ENCODE data around the gene PTPDC1. TPM values are rescaled to one million over a fixed set of nuclear protein-coding genes. Genes with fewer than 3 reads are reported as not detected.

PTPDC1 gene
- total and polyA plus RNA-seq, 4 donors, result 0.45 to 5.1 (median 1.1) TPM

DNA sequence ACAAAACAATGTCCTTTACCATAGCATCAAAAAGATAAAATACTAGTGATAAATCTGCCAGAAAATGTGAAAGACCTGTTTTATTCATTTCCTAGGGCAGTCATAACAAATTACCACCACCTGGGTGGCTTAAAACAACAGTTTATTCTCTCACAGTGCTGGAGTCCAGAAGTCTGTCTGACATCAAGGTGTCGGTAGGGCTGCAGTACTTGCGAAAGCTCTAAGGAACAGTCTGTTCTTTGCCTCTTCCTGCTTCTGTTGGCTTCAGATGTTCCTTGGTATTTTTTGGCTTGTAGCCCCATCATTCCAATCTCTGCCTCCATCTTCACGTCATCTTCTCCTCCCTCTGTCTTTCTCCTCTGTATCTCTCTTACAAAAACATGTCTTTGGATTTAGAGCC, 51.0 kb downstream of the PTPDC1 start:
- H3K9ac ChIP-seq (ENCODE audit: low read depth in 1 of 2, low read length in 2 of 2), result no peak overlapping the region
- no peak for DNase-seq (ENCODE audit: low spot score)
- no peaks in the 10 kb centered on the region for H3K36me3 ChIP-seq (ENCODE audit: control insufficient read depth in 4 of 4, insufficient read depth in 3 of 4, low read depth in 1 of 4, low read length in 3 of 4)
- no peaks in the 10 kb centered on the region for H3K27me3 ChIP-seq (ENCODE audit: control insufficient read depth in 4 of 4, insufficient read depth in 4 of 4, low read length in 3 of 4)
- H3K4me3 ChIP-seq (ENCODE audit: low read depth in 1 of 3, low read length in 3 of 3), result no peak overlapping the region
- H3K4me1 ChIP-seq (ENCODE audit: control insufficient read depth in 4 of 4, insufficient read depth in 4 of 4, low read length in 3 of 4), result no peaks in the 10 kb centered on the region
- WGBS, result 65% methylated on average over 3 of the region's 3 CpGs
- peaks cover 0 to 3% (median 0%) of the 10 kb centered on the region in 4 donors for H3K9me3 ChIP-seq (ENCODE audit: control insufficient read depth in 4 of 4, low read length in 3 of 4)
- no peak overlapping the region for H3K27ac ChIP-seq (ENCODE audit: low read depth in 1 of 2, low read length in 2 of 2)
- peak; percentile 26 for TF ChIP-seq SP1 (IDR thresholded peaks at IDR 0.05)
- TF ChIP-seq, protein P1, sequence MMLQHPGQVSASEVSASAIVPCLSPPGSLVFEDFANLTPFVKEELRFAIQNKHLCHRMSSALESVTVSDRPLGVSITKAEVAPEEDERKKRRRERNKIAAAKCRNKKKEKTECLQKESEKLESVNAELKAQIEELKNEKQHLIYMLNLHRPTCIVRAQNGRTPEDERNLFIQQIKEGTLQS (IDR thresholded peaks at IDR 0.05), result no peak

DNA sequence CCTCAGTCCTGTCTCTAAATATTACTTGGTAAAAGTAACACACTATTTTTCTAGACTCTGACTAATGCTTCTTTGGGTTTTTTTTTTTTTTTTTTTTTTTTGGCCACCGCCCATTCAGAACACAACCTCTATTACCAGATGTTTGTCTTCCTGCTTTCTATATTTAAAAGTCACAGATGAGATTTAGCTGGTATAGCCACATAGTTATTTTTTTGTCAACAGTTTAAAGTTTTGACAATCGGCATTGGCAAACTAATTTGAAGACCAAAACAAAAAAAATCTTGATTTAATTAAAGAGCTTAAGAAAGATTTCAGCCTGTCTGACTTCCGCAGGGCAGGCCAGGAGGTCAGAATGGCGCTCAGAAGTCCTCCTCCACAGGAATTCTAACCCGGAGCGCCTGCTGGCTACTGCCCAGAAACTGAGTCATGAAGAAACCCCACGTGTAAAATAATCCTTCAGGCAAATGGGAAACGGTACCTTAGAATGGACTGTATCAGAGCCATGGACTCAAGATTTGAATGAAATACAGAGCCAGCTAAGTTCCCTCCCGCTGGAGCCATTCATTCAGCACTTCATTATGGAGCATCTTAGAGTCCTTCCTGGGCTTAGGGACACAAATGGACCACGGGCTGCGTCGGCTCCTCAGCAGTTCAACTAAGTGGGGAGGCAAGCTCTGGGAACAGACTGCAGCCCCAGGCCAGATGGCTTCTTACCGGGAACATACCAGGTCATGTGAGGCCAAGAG, 55.6 kb downstream of the PTPDC1 start:
- Histone ChIP-seq H3K9me3 (ENCODE audit: control insufficient read depth in 4 of 4, low read length in 3 of 4) (no peaks in the 10 kb centered on the region), H3K4me1 (ENCODE audit: control insufficient read depth in 4 of 4, insufficient read depth in 4 of 4, low read length in 3 of 4) (no peaks in the 10 kb centered on the region), H3K27me3 (ENCODE audit: control insufficient read depth in 4 of 4, insufficient read depth in 4 of 4, low read length in 3 of 4) (no peaks in the 10 kb centered on the region), H3K27ac (ENCODE audit: low read depth in 1 of 2, low read length in 2 of 2) (peak overlapping the region; percentile 48 to 49), H3K9ac (ENCODE audit: low read depth in 1 of 2, low read length in 2 of 2) (no peak overlapping the region), H3K4me3 (ENCODE audit: low read depth in 1 of 3, low read length in 3 of 3) (no peak overlapping the region), H3K36me3 (ENCODE audit: control insufficient read depth in 4 of 4, insufficient read depth in 3 of 4, low read depth in 1 of 4, low read length in 3 of 4) (no peaks in the 10 kb centered on the region)
- TF ChIP-seq, protein P2, sequence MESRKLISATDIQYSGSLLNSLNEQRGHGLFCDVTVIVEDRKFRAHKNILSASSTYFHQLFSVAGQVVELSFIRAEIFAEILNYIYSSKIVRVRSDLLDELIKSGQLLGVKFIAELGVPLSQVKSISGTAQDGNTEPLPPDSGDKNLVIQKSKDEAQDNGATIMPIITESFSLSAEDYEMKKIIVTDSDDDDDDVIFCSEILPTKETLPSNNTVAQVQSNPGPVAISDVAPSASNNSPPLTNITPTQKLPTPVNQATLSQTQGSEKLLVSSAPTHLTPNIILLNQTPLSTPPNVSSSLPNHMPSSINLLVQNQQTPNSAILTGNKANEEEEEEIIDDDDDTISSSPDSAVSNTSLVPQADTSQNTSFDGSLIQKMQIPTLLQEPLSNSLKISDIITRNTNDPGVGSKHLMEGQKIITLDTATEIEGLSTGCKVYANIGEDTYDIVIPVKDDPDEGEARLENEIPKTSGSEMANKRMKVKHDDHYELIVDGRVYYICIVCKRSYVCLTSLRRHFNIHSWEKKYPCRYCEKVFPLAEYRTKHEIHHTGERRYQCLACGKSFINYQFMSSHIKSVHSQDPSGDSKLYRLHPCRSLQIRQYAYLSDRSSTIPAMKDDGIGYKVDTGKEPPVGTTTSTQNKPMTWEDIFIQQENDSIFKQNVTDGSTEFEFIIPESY (IDR thresholded peaks at IDR 0.05), result no peak
- TF ChIP-seq JUND (IDR thresholded peaks at IDR 0.05) (peak in 1 of 2 donors; percentile 31), NR2F2 (IDR thresholded peaks at IDR 0.05) (peak; percentile 90)
- WGBS, result 74% methylated on average over 13 of the region's 13 CpGs
- no peak for DNase-seq (ENCODE audit: low spot score)

DNA sequence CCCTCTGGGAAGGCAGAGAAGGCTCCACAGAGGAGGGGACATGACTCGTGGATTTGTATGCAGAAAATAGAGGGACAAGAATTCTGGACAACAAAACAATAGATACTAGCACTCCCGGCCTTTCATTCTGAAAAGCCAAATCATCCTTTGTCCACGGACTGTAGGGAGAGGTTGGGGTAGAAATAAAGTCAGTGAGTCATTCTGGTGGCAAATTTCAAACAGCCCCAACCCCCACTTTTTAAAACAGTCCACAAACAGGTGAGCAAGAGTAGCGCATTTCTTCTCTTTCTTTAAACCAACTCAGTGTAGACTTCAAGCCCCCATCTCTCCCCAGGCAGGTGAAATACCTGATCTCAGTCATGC, 56.1 kb downstream of the PTPDC1 start:
- Histone ChIP-seq H3K4me1 (ENCODE audit: control insufficient read depth in 4 of 4, insufficient read depth in 4 of 4, low read length in 3 of 4) (no peaks in the 10 kb centered on the region), H3K4me3 (ENCODE audit: low read depth in 1 of 3, low read length in 3 of 3) (no peak overlapping the region), H3K27me3 (ENCODE audit: control insufficient read depth in 4 of 4, insufficient read depth in 4 of 4, low read length in 3 of 4) (no peaks in the 10 kb centered on the region), H3K36me3 (ENCODE audit: control insufficient read depth in 4 of 4, insufficient read depth in 3 of 4, low read depth in 1 of 4, low read length in 3 of 4) (no peaks in the 10 kb centered on the region), H3K9me3 (ENCODE audit: control insufficient read depth in 4 of 4, low read length in 3 of 4) (no peaks in the 10 kb centered on the region), H3K9ac (ENCODE audit: low read depth in 1 of 2, low read length in 2 of 2) (no peak overlapping the region), H3K27ac (ENCODE audit: low read depth in 1 of 2, low read length in 2 of 2) (peak overlapping the region; percentile 48 to 49)
- 58% methylated on average over 4 of the region's 4 CpGs for whole genome bisulfite sequencing
- no peak for DNase-seq (ENCODE audit: low spot score)
- TF ChIP-seq EGR1 (IDR thresholded peaks at IDR 0.05; ENCODE audit: low read depth in 2 of 2) (no peak), JUND (IDR thresholded peaks at IDR 0.05) (no peak), RXRA (IDR thresholded peaks at IDR 0.05) (no peak), GABPA (IDR thresholded peaks at IDR 0.05 in 1 of 2, conservative IDR thresholded peaks at IDR 0.05 in 1 of 2) (no peak), TAF1 (conservative IDR thresholded peaks at IDR 0.05) (no peak), SP1 (IDR thresholded peaks at IDR 0.05) (no peak), RAD21 (IDR thresholded peaks at IDR 0.05) (no peak), YY1 (IDR thresholded peaks at IDR 0.05) (no peak), HNF4A (conservative IDR thresholded peaks at IDR 0.05) (no peak), FOXA1 (IDR thresholded peaks at IDR 0.05) (no peak), NR2F2 (IDR thresholded peaks at IDR 0.05) (no peak), HNF4G (IDR thresholded peaks at IDR 0.05) (no peak), FOXA2 (IDR thresholded peaks at IDR 0.05) (no peak)
- TF ChIP-seq, protein P3, sequence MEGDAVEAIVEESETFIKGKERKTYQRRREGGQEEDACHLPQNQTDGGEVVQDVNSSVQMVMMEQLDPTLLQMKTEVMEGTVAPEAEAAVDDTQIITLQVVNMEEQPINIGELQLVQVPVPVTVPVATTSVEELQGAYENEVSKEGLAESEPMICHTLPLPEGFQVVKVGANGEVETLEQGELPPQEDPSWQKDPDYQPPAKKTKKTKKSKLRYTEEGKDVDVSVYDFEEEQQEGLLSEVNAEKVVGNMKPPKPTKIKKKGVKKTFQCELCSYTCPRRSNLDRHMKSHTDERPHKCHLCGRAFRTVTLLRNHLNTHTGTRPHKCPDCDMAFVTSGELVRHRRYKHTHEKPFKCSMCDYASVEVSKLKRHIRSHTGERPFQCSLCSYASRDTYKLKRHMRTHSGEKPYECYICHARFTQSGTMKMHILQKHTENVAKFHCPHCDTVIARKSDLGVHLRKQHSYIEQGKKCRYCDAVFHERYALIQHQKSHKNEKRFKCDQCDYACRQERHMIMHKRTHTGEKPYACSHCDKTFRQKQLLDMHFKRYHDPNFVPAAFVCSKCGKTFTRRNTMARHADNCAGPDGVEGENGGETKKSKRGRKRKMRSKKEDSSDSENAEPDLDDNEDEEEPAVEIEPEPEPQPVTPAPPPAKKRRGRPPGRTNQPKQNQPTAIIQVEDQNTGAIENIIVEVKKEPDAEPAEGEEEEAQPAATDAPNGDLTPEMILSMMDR (IDR thresholded peaks at IDR 0.05; ENCODE audit: low read depth, low read length, missing input control), result no peak
- TF ChIP-seq, protein P4, sequence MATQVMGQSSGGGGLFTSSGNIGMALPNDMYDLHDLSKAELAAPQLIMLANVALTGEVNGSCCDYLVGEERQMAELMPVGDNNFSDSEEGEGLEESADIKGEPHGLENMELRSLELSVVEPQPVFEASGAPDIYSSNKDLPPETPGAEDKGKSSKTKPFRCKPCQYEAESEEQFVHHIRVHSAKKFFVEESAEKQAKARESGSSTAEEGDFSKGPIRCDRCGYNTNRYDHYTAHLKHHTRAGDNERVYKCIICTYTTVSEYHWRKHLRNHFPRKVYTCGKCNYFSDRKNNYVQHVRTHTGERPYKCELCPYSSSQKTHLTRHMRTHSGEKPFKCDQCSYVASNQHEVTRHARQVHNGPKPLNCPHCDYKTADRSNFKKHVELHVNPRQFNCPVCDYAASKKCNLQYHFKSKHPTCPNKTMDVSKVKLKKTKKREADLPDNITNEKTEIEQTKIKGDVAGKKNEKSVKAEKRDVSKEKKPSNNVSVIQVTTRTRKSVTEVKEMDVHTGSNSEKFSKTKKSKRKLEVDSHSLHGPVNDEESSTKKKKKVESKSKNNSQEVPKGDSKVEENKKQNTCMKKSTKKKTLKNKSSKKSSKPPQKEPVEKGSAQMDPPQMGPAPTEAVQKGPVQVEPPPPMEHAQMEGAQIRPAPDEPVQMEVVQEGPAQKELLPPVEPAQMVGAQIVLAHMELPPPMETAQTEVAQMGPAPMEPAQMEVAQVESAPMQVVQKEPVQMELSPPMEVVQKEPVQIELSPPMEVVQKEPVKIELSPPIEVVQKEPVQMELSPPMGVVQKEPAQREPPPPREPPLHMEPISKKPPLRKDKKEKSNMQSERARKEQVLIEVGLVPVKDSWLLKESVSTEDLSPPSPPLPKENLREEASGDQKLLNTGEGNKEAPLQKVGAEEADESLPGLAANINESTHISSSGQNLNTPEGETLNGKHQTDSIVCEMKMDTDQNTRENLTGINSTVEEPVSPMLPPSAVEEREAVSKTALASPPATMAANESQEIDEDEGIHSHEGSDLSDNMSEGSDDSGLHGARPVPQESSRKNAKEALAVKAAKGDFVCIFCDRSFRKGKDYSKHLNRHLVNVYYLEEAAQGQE (IDR thresholded peaks at IDR 0.05), result no peak
- TF ChIP-seq, protein P5, sequence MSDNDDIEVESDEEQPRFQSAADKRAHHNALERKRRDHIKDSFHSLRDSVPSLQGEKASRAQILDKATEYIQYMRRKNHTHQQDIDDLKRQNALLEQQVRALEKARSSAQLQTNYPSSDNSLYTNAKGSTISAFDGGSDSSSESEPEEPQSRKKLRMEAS (IDR thresholded peaks at IDR 0.05), result no peak
- TF ChIP-seq, protein P1 (IDR thresholded peaks at IDR 0.05), result no peak
